H9 (cell line): ENCODE measurements around the gene DDOST. TPM values are rescaled to one million over a fixed set of nuclear protein-coding genes. Genes with fewer than 3 reads are reported as not detected.
"Not testable (repeated sequence)": the region's sequence is repeated elsewhere in the genome, so short reads cannot be mapped to it uniquely, and the experiment has no call there.

Experiments
- DNase-seq: peaks from one replicate; pipeline ENCODE4 v3.0.0-alpha.2; 2017
- H2AFZ ChIP-seq: one replicate; pipeline ENCODE4 v1.6.1; 2013; ENCODE audit warnings: mild to moderate bottlenecking, low read length, control low read depth, moderate library complexity
- H2AK5ac ChIP-seq: 2 replicates; pipeline ENCODE4 v1.6.1; 2013; ENCODE audit warnings: low read length, control low read depth, mixed read lengths; ENCODE audit not compliant: insufficient read length
- H2BK120ac ChIP-seq: one replicate; pipeline ENCODE4 v1.6.1; 2013; ENCODE audit warnings: low read depth, mild to moderate bottlenecking, low read length, control low read depth, inconsistent platforms; ENCODE audit not compliant: poor library complexity, severe bottlenecking
- H2BK12ac ChIP-seq: 2 replicates; pipeline ENCODE4 v1.6.1; 2013; ENCODE audit warnings: low read length, control low read depth, mixed read lengths, low read depth; ENCODE audit not compliant: insufficient read length
- H2BK15ac ChIP-seq: 2 replicates; pipeline ENCODE4 v1.6.1; 2013; ENCODE audit warnings: low read depth, low read length, control low read depth
- H2BK20ac ChIP-seq: one replicate; pipeline ENCODE4 v1.6.1; 2013; ENCODE audit warnings: low read depth, mild to moderate bottlenecking, low read length, control low read depth, inconsistent platforms; ENCODE audit not compliant: poor library complexity, severe bottlenecking
- H2BK5ac ChIP-seq: 2 replicates; pipeline ENCODE4 v1.6.1; 2013; ENCODE audit warnings: low read length, control low read depth, mixed read lengths; ENCODE audit not compliant: insufficient read length
- H3K14ac ChIP-seq: 2 replicates; pipeline ENCODE4 v1.6.1; 2013; ENCODE audit warnings: low read length, control low read depth; ENCODE audit not compliant: insufficient read depth
- H3K18ac ChIP-seq: 2 replicates; pipeline ENCODE4 v1.6.1; 2013; ENCODE audit warnings: low read depth, mild to moderate bottlenecking, mixed read lengths, low read length, control low read depth; ENCODE audit not compliant: insufficient read length
- H3K23ac ChIP-seq: 2 replicates; pipeline ENCODE4 v1.6.1; 2013; ENCODE audit warnings: low read length, control low read depth, mixed read lengths, low read depth; ENCODE audit not compliant: insufficient read length
- H3K23me2 ChIP-seq: 2 replicates; pipeline ENCODE4 v1.6.1; 2013; ENCODE audit warnings: low read depth, mild to moderate bottlenecking, mixed read lengths, low read length, control low read depth; ENCODE audit not compliant: insufficient read length, poor library complexity, severe bottlenecking
- H3K27ac ChIP-seq: 2 replicates; pipeline ENCODE4 v1.5.1; 2013; ENCODE audit warnings: low read length, control low read depth, mixed read lengths, low read depth; ENCODE audit not compliant: insufficient read length
- H3K27me3 ChIP-seq: 2 replicates; pipeline ENCODE4 v1.6.1; 2013; ENCODE audit warnings: low read length, control low read depth, inconsistent platforms; ENCODE audit not compliant: insufficient read depth
- H3K4ac ChIP-seq: 2 replicates; pipeline ENCODE4 v1.6.1; 2013; ENCODE audit warnings: low read depth, mild to moderate bottlenecking, control low read depth, inconsistent platforms, low read length, moderate library complexity
- H3K4me1 ChIP-seq: 2 replicates; pipeline ENCODE4 v1.6.1; 2013; ENCODE audit warnings: low read length, control low read depth, inconsistent platforms; ENCODE audit not compliant: insufficient read depth
- H3K4me2 ChIP-seq: 2 replicates; pipeline ENCODE4 v1.6.1; 2013; ENCODE audit warnings: low read length, control low read depth, mixed read lengths; ENCODE audit not compliant: insufficient read length, insufficient read depth
- H3K56ac ChIP-seq: 2 replicates; pipeline ENCODE4 v1.6.1; 2013; ENCODE audit warnings: low read depth, mild to moderate bottlenecking, mixed read lengths, low read length, control low read depth; ENCODE audit not compliant: insufficient read length
- H3K79me1 ChIP-seq: 2 replicates; pipeline ENCODE4 v1.6.1; 2013; ENCODE audit warnings: low read depth, mild to moderate bottlenecking, moderate library complexity, low read length, control low read depth, inconsistent platforms; ENCODE audit not compliant: insufficient read depth, poor library complexity, severe bottlenecking
- H3K79me2 ChIP-seq: 2 replicates; pipeline ENCODE4 v1.6.1; 2013; ENCODE audit warnings: low read length, control low read depth, inconsistent platforms; ENCODE audit not compliant: insufficient read depth
- H3K9ac ChIP-seq: 2 replicates; pipeline ENCODE4 v1.6.1; 2013; ENCODE audit warnings: low read length, control low read depth, mixed read lengths; ENCODE audit not compliant: insufficient read length; ENCODE audit errors: extremely low read depth
- H3K9me3 ChIP-seq: one replicate; pipeline ENCODE4 v1.6.1; 2013; ENCODE audit warnings: low read depth, low read length, inconsistent platforms; ENCODE audit not compliant: control insufficient read depth
- H3T11ph ChIP-seq: one replicate; pipeline ENCODE4 v1.6.1; 2013; ENCODE audit warnings: mild to moderate bottlenecking, low read length, control low read depth, inconsistent platforms
- H4K20me1 ChIP-seq: one replicate; pipeline ENCODE4 v1.6.1; 2013; ENCODE audit not compliant: control insufficient read depth, insufficient read length, insufficient read depth
- H4K5ac ChIP-seq: 2 replicates; pipeline ENCODE4 v1.6.1; 2013; ENCODE audit warnings: low read depth, mild to moderate bottlenecking, mixed read lengths, low read length, control low read depth; ENCODE audit not compliant: insufficient read length
- H4K8ac ChIP-seq: replicated peaks from 2 replicates; pipeline ENCODE4 v1.6.1; 2013; ENCODE audit warnings: low read length, control low read depth, mixed read lengths, low read depth; ENCODE audit not compliant: insufficient read length
- H4K91ac ChIP-seq: 2 replicates; pipeline ENCODE4 v1.6.1; 2013; ENCODE audit warnings: low read depth, mild to moderate bottlenecking, moderate library complexity, mixed read lengths, low read length, control low read depth; ENCODE audit not compliant: insufficient read length
- H3K27ac Mint-ChIP-seq, 3 experiments: 2 replicates in 2 of 3; 3 replicates in 1 of 3; pipeline ENCODE4 v1.8.0; 2020 to 2021; ENCODE audit warnings: mixed read lengths in 3 of 3, mild to moderate bottlenecking in 1 of 3, moderate library complexity in 1 of 3
- H3K27me3 Mint-ChIP-seq: 2 replicates; pipeline ENCODE4 v1.8.0; 2021; ENCODE audit warnings: low read depth, mild to moderate bottlenecking, moderate library complexity, mixed read lengths
- H3K36me3 Mint-ChIP-seq, 3 experiments: 2 replicates in 2 of 3; 3 replicates in 1 of 3; pipeline ENCODE4 v1.8.0; 2020 to 2021; ENCODE audit warnings: low read depth in 3 of 3, mixed read lengths in 3 of 3; ENCODE audit not compliant: insufficient read depth in 1 of 3
- H3K4me1 Mint-ChIP-seq, 2 experiments: 2 replicates each; pipeline ENCODE4 v1.8.0; 2020; ENCODE audit warnings: mixed read lengths in 2 of 2
- H3K4me3 Mint-ChIP-seq, 2 experiments: 2 replicates in 1 of 2; 3 replicates in 1 of 2; pipeline ENCODE4 v1.8.0; 2020 to 2021; ENCODE audit warnings: mild to moderate bottlenecking in 2 of 2, mixed read lengths in 2 of 2, moderate library complexity in 1 of 2
- H3K9me3 Mint-ChIP-seq, 2 experiments: 2 replicates in 1 of 2; 3 replicates in 1 of 2; pipeline ENCODE4 v1.8.0; 2020; ENCODE audit warnings: mild to moderate bottlenecking in 2 of 2, mixed read lengths in 2 of 2, moderate library complexity in 1 of 2
- WGBS: extraction: QIAGEN DNeasy Blood & Tissue Kit; methylation state at CpG from one replicate; pipeline ENCODE4 v1.1.7; 2013; ENCODE audit warnings: missing lambda C conversion rate, low lambda C conversion rate, mixed read lengths; ENCODE audit not compliant: insufficient read length; ENCODE audit errors: extremely low coverage; 5-methylcytosine and 5-hydroxymethylcytosine counted together
- total RNA-seq: library from RNA; stranded (reverse); gene quantifications from 2 replicates; pipeline ENCODE4 v1.2.1, GENCODE V29; 2021
- TF ChIP-seq, protein P1 (sequence below): fragments of 200-600 bp; sonication (generic); conservative IDR thresholded peaks from 3 replicates; pipeline ENCODE4 v1.8.0; 2021; ENCODE audit warnings: antibody characterized with exemption, mild to moderate bottlenecking

The DDOST gene
- total RNA-seq, 1 experiment from 2014 or later: 255 TPM

DNA sequence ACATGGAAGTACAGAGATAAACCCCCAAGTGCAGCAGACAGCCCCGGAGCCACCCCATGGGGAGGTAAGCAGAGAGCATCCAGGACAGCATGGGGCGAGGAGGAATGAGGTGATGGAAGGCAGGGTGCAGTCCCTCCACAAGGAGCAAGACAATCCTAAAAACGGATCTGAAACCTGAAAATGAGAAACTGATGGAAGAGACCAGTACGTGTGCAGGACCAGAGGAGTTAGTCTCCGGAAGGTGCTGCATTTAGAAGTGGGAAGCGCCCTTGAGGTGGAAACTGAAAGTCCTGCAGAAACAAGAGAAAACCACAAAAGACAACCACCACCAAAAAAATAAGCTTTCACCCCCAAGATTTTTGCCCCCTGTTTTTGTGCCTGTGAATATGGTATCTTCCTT is 17.4 kb upstream of the DDOST start:
- Histone ChIP-seq H3K4me2 (no peak overlapping the region), H3K4me1 (no peaks in the 10 kb centered on the region), H4K91ac (no peak overlapping the region), H3K79me2 (no peaks in the 10 kb centered on the region), H3K27me3 (no peaks in the 10 kb centered on the region), H3T11ph (no peak overlapping the region), H2AK5ac (no peak overlapping the region), H2BK120ac (no peak overlapping the region), H3K9ac (no peak overlapping the region), H3K79me1 (no peaks in the 10 kb centered on the region), H3K18ac (no peak overlapping the region), H4K5ac (no peak overlapping the region), H2BK15ac (no peak overlapping the region), H3K23me2 (no peaks in the 10 kb centered on the region), H4K8ac (no peak overlapping the region), H2AFZ (no peak overlapping the region), H2BK5ac (no peak overlapping the region), H4K20me1 (no peaks in the 10 kb centered on the region), H3K23ac (no peak overlapping the region), H3K9me3 (no peaks in the 10 kb centered on the region), H2BK12ac (no peak overlapping the region), H3K14ac (no peak overlapping the region), H3K4ac (no peak overlapping the region), H3K27ac (no peak overlapping the region), H2BK20ac (no peak overlapping the region), H3K56ac (no peak overlapping the region)
- no peak for DNase-seq
- Mint-ChIP-seq H3K9me3 (no peaks in the 10 kb centered on the region), H3K4me1 (no peaks in the 10 kb centered on the region), H3K4me3 (no peak overlapping the region; a peak in 1 of 5 replicates), H3K36me3 (peaks cover 0 to 31% (median 9%) of the 10 kb centered on the region in 3 experiments; a peak in 6 of 7 replicates), H3K27me3 (no peaks in the 10 kb centered on the region), H3K27ac (no peak overlapping the region; a peak in 1 of 7 replicates)
- TF ChIP-seq, protein P1, sequence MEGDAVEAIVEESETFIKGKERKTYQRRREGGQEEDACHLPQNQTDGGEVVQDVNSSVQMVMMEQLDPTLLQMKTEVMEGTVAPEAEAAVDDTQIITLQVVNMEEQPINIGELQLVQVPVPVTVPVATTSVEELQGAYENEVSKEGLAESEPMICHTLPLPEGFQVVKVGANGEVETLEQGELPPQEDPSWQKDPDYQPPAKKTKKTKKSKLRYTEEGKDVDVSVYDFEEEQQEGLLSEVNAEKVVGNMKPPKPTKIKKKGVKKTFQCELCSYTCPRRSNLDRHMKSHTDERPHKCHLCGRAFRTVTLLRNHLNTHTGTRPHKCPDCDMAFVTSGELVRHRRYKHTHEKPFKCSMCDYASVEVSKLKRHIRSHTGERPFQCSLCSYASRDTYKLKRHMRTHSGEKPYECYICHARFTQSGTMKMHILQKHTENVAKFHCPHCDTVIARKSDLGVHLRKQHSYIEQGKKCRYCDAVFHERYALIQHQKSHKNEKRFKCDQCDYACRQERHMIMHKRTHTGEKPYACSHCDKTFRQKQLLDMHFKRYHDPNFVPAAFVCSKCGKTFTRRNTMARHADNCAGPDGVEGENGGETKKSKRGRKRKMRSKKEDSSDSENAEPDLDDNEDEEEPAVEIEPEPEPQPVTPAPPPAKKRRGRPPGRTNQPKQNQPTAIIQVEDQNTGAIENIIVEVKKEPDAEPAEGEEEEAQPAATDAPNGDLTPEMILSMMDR: no peak
- no CpG with 5 or more reads among the region's 6 CpGs for WGBS

DNA sequence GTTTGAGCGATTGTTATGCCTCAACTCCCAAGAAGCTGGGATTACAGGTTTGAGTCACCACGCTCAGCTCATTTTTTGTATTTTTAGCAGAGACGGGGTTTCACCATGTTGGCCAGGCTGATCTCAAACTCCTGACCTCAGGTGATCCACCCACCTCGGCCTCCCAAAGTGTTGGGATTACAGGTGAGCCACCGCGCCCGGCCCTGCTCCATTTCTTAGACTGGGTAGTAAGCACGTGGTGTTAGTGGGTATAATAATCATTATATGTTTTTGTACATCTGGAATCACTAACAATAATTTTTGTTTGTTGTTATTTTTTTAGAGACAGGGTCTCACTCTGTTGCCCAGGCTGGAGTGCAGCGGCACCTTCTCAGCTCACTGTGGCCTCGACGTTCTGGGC is 12.5 kb upstream of the DDOST start:
- not testable (repeated sequence) for H3K27me3 Mint-ChIP-seq, H2BK20ac ChIP-seq, H3K27me3 ChIP-seq, H2AK5ac ChIP-seq, H3K14ac ChIP-seq, H3K9me3 Mint-ChIP-seq, H3K79me1 ChIP-seq, H4K5ac ChIP-seq, H3K79me2 ChIP-seq, H2BK12ac ChIP-seq, H3K23me2 ChIP-seq, H4K20me1 ChIP-seq, H4K91ac ChIP-seq, DNase-seq, H4K8ac ChIP-seq, H3K4me1 ChIP-seq, H3K9ac ChIP-seq, H3K27ac ChIP-seq, H3K4ac ChIP-seq, H2AFZ ChIP-seq, H3K4me1 Mint-ChIP-seq, H2BK5ac ChIP-seq, H3K18ac ChIP-seq, H3K4me2 ChIP-seq, H3T11ph ChIP-seq, H3K56ac ChIP-seq, H3K27ac Mint-ChIP-seq, H2BK15ac ChIP-seq, H3K23ac ChIP-seq, H3K9me3 ChIP-seq, H2BK120ac ChIP-seq, H3K4me3 Mint-ChIP-seq
- peaks cover 0 to 19% (median 3%) of the 10 kb centered on the region in 3 experiments; a peak in 5 of 7 replicates for H3K36me3 Mint-ChIP-seq
- no CpG with 5 or more reads among the region's 11 CpGs for WGBS
